Panc1 (cell line): Measurements from ENCODE around the gene CTSD.

Source experiments
- POLR2AphosphoS5 ChIP-seq: IDR thresholded peaks from 2 replicates; pipeline ENCODE4 v1.6.1; 2012; ENCODE audit warnings: mild to moderate bottlenecking, low read depth, low read length, moderate library complexity
- SIN3A ChIP-seq: IDR thresholded peaks from 2 replicates; pipeline ENCODE4 v1.6.1; 2012; ENCODE audit warnings: low read depth, mild to moderate bottlenecking, low read length, moderate library complexity, borderline replicate concordance; ENCODE audit not compliant: insufficient read depth
- TCF7L2 ChIP-seq: IDR thresholded peaks from 2 replicates; pipeline ENCODE4 v1.6.1; 2011; ENCODE audit warnings: mild to moderate bottlenecking, low read depth, low read length, inconsistent platforms
- TF ChIP-seq, protein P1 (sequence below): fragments of 450-650 bp; IDR thresholded peaks from 2 replicates; pipeline ENCODE4 v1.5.1; 2017; ENCODE audit warnings: mild to moderate bottlenecking
- TF ChIP-seq, protein P2 (sequence below), 2 experiments: IDR thresholded peaks; 2 replicates each; pipeline ENCODE4 v1.6.1; 2011 to 2012; ENCODE audit warnings: low read depth in 2 of 2, control low read depth in 1 of 2, low read length in 1 of 2, mild to moderate bottlenecking in 1 of 2, moderate library complexity in 1 of 2; ENCODE audit not compliant: insufficient read depth in 1 of 2

DNA sequence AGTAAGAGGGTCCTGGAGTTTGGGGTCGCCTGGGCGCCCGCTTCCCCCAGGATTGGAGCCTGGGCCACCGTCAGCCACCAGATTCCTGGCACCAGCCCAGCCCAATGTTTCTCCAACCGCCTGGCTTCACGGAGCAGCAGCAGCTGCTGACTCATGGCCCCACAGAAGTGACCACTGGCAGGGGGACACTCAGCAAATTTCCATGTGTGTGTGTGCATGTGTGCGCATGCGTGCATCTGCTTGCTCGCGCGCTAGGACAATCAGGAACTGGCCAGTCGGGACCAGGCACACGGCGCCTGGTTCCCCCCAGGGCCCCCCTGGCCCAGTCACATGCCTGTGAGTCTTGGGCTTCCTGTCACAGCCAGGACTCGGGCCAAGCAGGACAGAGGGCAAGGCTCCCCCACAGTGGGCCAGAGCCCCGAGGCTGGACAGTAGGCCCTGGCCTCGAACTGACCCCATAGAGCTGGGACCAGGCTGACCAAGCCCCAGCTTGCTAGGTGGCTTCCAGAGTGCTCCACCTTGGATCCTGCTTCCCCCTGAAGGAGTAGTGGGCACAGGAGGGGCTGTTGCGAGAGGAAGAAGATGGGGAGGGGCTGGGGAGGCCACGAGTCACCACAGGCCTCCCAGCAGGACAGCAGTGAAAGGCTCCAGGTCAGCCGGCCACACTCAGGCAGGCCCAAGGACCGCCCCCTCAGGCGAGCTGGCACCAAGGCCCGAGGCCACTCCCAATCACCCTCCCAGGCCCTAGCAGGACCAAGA is 3.2 kb downstream of the CTSD start:
- TF ChIP-seq, protein P1, sequence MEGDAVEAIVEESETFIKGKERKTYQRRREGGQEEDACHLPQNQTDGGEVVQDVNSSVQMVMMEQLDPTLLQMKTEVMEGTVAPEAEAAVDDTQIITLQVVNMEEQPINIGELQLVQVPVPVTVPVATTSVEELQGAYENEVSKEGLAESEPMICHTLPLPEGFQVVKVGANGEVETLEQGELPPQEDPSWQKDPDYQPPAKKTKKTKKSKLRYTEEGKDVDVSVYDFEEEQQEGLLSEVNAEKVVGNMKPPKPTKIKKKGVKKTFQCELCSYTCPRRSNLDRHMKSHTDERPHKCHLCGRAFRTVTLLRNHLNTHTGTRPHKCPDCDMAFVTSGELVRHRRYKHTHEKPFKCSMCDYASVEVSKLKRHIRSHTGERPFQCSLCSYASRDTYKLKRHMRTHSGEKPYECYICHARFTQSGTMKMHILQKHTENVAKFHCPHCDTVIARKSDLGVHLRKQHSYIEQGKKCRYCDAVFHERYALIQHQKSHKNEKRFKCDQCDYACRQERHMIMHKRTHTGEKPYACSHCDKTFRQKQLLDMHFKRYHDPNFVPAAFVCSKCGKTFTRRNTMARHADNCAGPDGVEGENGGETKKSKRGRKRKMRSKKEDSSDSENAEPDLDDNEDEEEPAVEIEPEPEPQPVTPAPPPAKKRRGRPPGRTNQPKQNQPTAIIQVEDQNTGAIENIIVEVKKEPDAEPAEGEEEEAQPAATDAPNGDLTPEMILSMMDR, result no peak
- TF ChIP-seq TCF7L2 (no peak), POLR2AphosphoS5 (no peak), SIN3A (no peak; the same call in 1 of the 2 replicates)
- TF ChIP-seq, protein P2, sequence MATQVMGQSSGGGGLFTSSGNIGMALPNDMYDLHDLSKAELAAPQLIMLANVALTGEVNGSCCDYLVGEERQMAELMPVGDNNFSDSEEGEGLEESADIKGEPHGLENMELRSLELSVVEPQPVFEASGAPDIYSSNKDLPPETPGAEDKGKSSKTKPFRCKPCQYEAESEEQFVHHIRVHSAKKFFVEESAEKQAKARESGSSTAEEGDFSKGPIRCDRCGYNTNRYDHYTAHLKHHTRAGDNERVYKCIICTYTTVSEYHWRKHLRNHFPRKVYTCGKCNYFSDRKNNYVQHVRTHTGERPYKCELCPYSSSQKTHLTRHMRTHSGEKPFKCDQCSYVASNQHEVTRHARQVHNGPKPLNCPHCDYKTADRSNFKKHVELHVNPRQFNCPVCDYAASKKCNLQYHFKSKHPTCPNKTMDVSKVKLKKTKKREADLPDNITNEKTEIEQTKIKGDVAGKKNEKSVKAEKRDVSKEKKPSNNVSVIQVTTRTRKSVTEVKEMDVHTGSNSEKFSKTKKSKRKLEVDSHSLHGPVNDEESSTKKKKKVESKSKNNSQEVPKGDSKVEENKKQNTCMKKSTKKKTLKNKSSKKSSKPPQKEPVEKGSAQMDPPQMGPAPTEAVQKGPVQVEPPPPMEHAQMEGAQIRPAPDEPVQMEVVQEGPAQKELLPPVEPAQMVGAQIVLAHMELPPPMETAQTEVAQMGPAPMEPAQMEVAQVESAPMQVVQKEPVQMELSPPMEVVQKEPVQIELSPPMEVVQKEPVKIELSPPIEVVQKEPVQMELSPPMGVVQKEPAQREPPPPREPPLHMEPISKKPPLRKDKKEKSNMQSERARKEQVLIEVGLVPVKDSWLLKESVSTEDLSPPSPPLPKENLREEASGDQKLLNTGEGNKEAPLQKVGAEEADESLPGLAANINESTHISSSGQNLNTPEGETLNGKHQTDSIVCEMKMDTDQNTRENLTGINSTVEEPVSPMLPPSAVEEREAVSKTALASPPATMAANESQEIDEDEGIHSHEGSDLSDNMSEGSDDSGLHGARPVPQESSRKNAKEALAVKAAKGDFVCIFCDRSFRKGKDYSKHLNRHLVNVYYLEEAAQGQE (IDR thresholded peaks at IDR 0.05; ENCODE audit: insufficient read depth in 1 of 2, low read depth in 2 of 2, low read length in 1 of 2), result no peak
